Activated T-cell treated with anti-CD3 and anti-CD28 coated beads for 4 hours (primary cell): ENCODE results near the gene CECR2.
"Not testable (repeated sequence)": the region's sequence is repeated elsewhere in the genome, so short reads cannot be mapped to it uniquely, and the experiment has no call there.

ENCODE experiments used
- DNase-seq: peaks from one replicate; pipeline ENCODE4 v3.0.0-alpha.2; 2020

The CECR2 gene

DNA sequence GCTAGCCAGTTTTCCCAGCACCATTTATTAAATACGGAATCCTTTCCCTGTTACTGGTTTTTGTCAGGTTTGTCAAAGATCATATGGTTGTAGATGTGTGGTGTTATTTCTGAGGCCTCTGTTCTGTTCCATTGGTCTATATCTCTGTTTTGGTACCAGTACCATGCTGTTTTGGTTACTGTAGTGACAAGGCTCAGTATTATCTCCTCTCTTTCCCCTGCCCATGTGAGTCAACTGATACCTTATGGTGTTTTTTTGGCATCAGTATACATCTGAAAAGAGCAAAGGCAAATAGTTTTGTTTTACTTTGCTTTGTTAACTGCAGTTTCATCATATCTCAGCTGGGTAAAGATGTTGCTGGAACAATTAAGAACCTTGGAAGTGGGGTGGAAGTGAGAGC lies 152.7 kb downstream of the CECR2 start:
- DNase-seq: not testable (repeated sequence)

DNA sequence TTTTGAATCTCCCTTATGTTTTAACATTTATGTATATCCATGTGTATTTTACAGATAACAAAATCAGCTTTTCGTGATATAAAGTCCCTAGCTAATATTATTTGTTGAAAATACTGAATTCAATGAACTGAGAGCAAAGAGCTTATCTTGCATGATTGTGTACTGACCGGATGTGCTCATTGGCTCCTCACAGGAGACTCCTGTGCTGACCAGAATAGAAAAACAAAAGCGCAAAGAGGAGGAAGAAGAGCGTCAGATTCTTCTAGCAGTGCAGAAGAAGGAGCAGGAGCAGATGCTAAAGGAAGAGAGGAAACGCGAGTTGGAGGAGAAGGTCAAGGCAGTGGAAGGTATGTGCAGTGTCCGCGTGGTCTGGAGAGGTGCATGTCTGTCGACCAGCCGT lies 154.7 kb downstream of the CECR2 start:
- no peak for DNase-seq

GRCh38 chr22:17536269-17536668 lies 167.0 kb downstream of the CECR2 start:
- no peak for DNase-seq

DNA sequence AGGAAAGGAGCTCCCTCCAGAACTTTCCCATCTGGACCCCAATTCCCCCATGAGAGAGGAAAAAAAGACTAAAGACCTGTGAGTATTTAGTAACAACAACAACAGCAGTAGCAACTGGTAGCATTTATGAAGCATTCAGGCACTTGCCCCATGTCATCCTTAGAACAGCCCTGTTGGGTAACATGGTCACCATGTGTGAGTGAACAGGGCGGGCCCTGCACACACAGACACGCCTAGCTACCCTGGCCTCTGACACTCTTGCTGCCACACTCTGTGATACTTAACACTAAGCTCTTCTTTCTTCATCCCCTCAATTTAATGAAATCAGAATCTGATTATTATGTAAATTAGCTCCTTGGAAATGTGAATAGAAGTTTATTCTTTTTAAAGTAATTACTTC lies 167.9 kb downstream of the CECR2 start:
- no peak for DNase-seq

- DNase-seq: no peak
These were observed 171.2 kb downstream of the CECR2 start for GRCh38 chr22:17540481-17540880.

DNA sequence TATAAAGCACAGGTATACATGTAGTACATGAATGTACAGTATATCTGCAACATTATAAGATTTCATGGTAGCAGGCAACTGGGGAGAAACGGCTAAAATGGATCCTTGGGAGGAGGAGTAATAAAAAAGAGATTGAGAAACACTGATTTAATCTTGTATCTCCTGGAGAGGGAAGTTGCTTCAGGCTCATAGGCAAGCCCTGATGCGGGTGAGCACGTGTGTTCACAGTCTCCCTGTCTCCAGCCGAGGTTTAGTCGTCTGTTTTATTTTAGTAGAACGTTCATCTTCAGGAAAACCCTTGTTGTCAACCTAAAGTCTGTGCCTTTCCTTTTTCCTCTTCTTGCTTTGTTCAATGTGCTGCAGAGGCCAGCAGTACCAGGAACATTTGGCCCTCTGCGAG lies 172.2 kb downstream of the CECR2 start:
- DNase-seq: no peak

GRCh38 chr22:17542452-17542851 lies 173.2 kb downstream of the CECR2 start:
- no peak for DNase-seq

- DNase-seq: no peak
These were observed 178.9 kb downstream of the CECR2 start for GRCh38 chr22:17548010-17548755.

DNA sequence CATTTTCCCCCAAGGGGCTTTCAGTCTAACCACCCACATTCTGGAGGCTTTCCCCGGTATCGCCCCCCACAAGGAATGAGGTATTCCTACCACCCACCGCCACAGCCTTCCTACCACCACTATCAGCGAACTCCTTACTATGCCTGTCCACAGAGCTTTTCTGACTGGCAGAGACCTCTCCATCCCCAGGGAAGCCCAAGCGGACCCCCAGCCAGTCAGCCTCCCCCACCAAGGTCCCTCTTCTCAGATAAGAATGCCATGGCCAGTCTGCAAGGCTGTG lies 179.4 kb downstream of the CECR2 start:
- DNase-seq: no peak

- DNase-seq: no peak
These were observed 179.9 kb downstream of the CECR2 start for GRCh38 chr22:17549183-17549582.

GRCh38 chr22:17549655-17550054 lies 180.4 kb downstream of the CECR2 start:
- DNase-seq: no peak

- no peak for DNase-seq
These were observed 183.5 kb downstream of the CECR2 start for GRCh38 chr22:17552737-17553136.

GRCh38 chr22:17554814-17555213 lies 185.6 kb downstream of the CECR2 start:
- no peak for DNase-seq

DNA sequence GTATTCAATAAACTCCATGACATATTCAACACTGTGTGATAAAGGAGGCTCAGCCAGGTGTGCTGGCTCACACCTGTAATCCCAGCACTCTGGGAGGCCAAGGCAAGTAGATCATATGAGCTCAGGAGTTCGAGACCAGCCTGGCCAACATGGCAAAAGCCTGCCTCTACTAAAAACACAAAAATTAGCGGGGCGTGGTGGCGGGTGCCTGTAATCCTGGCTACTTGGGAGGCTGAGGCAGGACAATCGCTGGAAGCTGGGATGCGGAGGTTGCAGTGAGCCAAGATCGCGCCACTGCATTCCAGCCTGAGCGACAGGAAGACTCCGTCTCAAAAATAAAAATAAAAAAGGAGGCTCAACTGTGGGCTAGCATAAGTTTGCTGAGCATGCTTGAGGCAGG lies 189.9 kb downstream of the CECR2 start:
- DNase-seq: no peak

- no peak for DNase-seq
These were observed 193.9 kb downstream of the CECR2 start, which contains the start of gene SLC25A18 for GRCh38 chr22:17562906-17563870. SLC25A18 (plus strand) TSS chr22:17563498; CDS start chr22:17579945, 16,447 bp downstream.

- no peak for DNase-seq
These were observed 194.7 kb downstream of the CECR2 start for GRCh38 chr22:17563936-17564391.

DNA sequence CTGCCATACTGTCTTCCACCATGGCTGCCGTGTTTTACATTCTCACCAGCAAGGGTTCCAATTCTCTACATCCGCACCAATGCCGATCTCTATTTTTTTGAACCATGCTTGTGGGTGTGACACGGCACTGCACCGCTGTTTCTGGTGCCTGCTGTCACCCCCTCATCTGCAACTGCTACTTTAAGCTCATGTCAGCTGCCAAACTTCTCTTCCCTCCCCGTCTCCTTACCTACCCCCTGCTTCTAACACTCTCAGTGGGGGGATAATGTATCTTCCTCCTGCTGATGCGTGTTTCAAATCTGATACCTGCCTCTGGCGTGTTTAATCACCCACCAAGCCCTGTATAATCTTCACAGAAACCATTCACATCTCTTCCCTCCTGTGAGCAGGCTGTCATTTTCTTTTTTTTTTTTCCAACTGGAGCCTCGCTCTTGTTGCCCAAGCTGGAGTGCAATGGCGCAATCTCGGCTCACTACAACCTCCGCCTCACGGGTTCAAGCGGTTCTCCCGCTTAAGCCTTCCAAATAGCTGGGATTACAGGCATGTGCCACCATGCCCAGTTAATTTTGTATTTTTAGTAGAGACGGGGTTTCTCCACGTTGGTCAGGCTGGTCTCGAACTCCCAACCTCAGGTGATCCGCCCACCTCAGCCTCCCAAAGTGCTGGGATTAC lies 196.9 kb downstream of the CECR2 start:
- not testable (repeated sequence) for DNase-seq

- DNase-seq: no peak
These were observed 197.5 kb downstream of the CECR2 start for GRCh38 chr22:17566776-17567175.

- no peak for DNase-seq
These were observed 200.8 kb downstream of the CECR2 start for GRCh38 chr22:17569971-17570511.

GRCh38 chr22:17570851-17571631 lies 201.8 kb downstream of the CECR2 start:
- DNase-seq: no peak

DNA sequence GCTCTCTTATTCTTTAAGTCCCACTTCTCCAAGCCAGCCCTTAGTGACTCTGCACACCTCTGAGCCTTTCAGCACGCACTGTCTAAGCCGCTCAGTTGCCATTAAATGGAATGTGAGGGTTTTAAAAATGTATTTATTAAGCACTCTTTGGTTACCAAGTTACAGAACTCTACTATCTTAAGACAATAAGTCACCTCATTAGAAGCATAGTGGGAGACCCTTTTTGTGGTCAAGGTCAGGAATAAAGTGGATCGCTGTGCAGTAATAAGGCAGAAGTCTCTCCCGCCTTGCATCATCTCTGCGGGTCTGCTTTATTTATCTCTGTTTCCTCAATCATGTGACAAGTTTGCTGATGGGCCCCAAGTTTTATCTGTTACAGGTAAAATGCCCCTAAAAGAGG lies 205.9 kb downstream of the CECR2 start:
- no peak for DNase-seq

DNA sequence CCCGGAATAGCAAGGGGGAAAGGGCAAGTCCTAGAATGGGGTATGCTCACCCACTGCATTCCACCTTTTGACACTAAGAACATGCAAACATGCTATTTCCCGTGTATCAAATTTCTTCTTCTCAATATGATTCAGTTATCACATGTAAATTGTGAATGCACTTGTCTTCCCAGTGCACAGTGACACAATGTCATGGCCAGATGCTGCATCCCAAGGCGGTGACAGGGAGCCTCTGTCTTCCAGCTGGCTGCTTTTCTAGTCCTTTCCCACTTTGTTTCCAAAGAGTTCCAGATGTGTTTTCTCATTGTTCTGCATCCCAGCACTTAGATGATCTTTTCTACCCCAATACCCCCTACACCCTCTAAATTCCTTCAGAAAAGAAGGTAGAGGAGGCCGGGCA lies 206.4 kb downstream of the CECR2 start:
- DNase-seq: no peak
